Liver (tissue), 9 donors: ENCODE measurements around the gene JAZF1. TPM values are rescaled to one million over a fixed set of nuclear protein-coding genes. Genes with fewer than 3 reads are reported as not detected.

Experiments used
- DNase-seq: peaks from one replicate; pipeline ENCODE4 v3.0.0-alpha.2; 2017; ENCODE audit warnings: low spot score
- H3K27ac ChIP-seq, 2 donors: one replicate each; pipeline ENCODE4 v1.7.0; 2013; ENCODE audit warnings: inconsistent platforms in 2 of 2, low read length in 2 of 2, control low read depth in 1 of 2, low read depth in 1 of 2, mild to moderate bottlenecking in 1 of 2
- H3K27me3 ChIP-seq, 4 donors: one replicate each; pipeline versions ENCODE4 v1.6.1 to v1.7.0; 2013; ENCODE audit warnings: low read length in 3 of 4, inconsistent platforms in 1 of 4, mild to moderate bottlenecking in 1 of 4, moderate library complexity in 1 of 4; ENCODE audit not compliant: control insufficient read depth in 4 of 4, insufficient read depth in 4 of 4
- H3K36me3 ChIP-seq, 4 donors: one replicate each; pipeline versions ENCODE4 v1.6.1 to v1.7.0; 2013; ENCODE audit warnings: low read length in 3 of 4, mild to moderate bottlenecking in 3 of 4, low read depth in 1 of 4, moderate library complexity in 1 of 4; ENCODE audit not compliant: control insufficient read depth in 4 of 4, insufficient read depth in 3 of 4
- H3K4me1 ChIP-seq, 4 donors: one replicate each; pipeline versions ENCODE4 v1.6.1 to v1.7.0; 2013; ENCODE audit warnings: low read length in 3 of 4, mild to moderate bottlenecking in 3 of 4, moderate library complexity in 1 of 4; ENCODE audit not compliant: control insufficient read depth in 4 of 4, insufficient read depth in 4 of 4
- H3K4me3 ChIP-seq, 3 donors: one replicate each; pipeline versions ENCODE4 v1.6.1 to v1.7.0; 2013; ENCODE audit warnings: low read length in 3 of 3, control low read depth in 1 of 3, low read depth in 1 of 3, mild to moderate bottlenecking in 1 of 3
- H3K9ac ChIP-seq, 2 donors: one replicate each; pipeline ENCODE4 v1.7.0; 2013; ENCODE audit warnings: low read length in 2 of 2, mild to moderate bottlenecking in 2 of 2, moderate library complexity in 2 of 2, control low read depth in 1 of 2, low read depth in 1 of 2
- H3K9me3 ChIP-seq, 4 donors: one replicate each; pipeline versions ENCODE4 v1.6.1 to v1.7.0; 2013; ENCODE audit warnings: low read length in 3 of 4; ENCODE audit not compliant: control insufficient read depth in 4 of 4
- ATF3 ChIP-seq: IDR thresholded peaks from 2 replicates; pipeline ENCODE4 v1.6.1; 2016; ENCODE audit warnings: antibody characterized with exemption
- CTCF ChIP-seq: fragments of 150-350 bp; IDR thresholded peaks from 2 replicates; pipeline ENCODE4 v1.5.1; 2017; ENCODE audit warnings: improper control_type of control experiment, low read depth, low read length; ENCODE audit not compliant: missing input control
- EGR1 ChIP-seq, 2 donors: IDR thresholded peaks; 2 replicates each; pipeline ENCODE4 v1.6.1; 2016 to 2018; ENCODE audit warnings: antibody characterized with exemption in 2 of 2, low read depth in 2 of 2
- FOXA1 ChIP-seq: IDR thresholded peaks from 2 replicates; pipeline ENCODE4 v1.6.1; 2016; ENCODE audit warnings: antibody characterized with exemption
- FOXA2 ChIP-seq: IDR thresholded peaks from 2 replicates; pipeline ENCODE4 v1.6.1; 2016; ENCODE audit warnings: antibody characterized with exemption
- GABPA ChIP-seq, 2 donors: IDR thresholded peaks in 1 of 2; conservative IDR thresholded peaks in 1 of 2; 2 replicates each; pipeline ENCODE4 v1.6.1; 2016; ENCODE audit warnings: antibody characterized with exemption in 2 of 2, mild to moderate bottlenecking in 1 of 2, moderate library complexity in 1 of 2
- HNF4A ChIP-seq, 2 donors: conservative IDR thresholded peaks; 2 replicates each; pipeline ENCODE4 v1.6.1; 2016; ENCODE audit warnings: antibody characterized with exemption in 2 of 2, mild to moderate bottlenecking in 2 of 2
- HNF4G ChIP-seq: IDR thresholded peaks from 2 replicates; pipeline ENCODE4 v1.6.1; 2016; ENCODE audit warnings: antibody characterized with exemption
- JUND ChIP-seq, 2 donors: IDR thresholded peaks; 2 replicates each; pipeline ENCODE4 v1.6.1; 2016; ENCODE audit warnings: antibody characterized with exemption in 2 of 2
- MAX ChIP-seq: IDR thresholded peaks from 2 replicates; pipeline ENCODE4 v1.6.1; 2016; ENCODE audit warnings: antibody characterized with exemption
- NR2F2 ChIP-seq: IDR thresholded peaks from 2 replicates; pipeline ENCODE4 v1.6.1; 2016; ENCODE audit warnings: antibody characterized with exemption
- RAD21 ChIP-seq, 2 donors: IDR thresholded peaks; 2 replicates each; pipeline ENCODE4 v1.6.1; 2016; ENCODE audit warnings: antibody characterized with exemption in 2 of 2, mild to moderate bottlenecking in 2 of 2
- REST ChIP-seq: IDR thresholded peaks from 2 replicates; pipeline ENCODE4 v1.6.1; 2016; ENCODE audit warnings: antibody characterized with exemption, mild to moderate bottlenecking
- RXRA ChIP-seq, 2 donors: IDR thresholded peaks; 2 replicates each; pipeline ENCODE4 v1.6.1; 2017 to 2018; ENCODE audit warnings: antibody characterized with exemption in 2 of 2, mild to moderate bottlenecking in 1 of 2
- SP1 ChIP-seq: IDR thresholded peaks from 2 replicates; pipeline ENCODE4 v1.6.1; 2018; ENCODE audit warnings: antibody characterized with exemption, mild to moderate bottlenecking
- TAF1 ChIP-seq: conservative IDR thresholded peaks from 2 replicates; pipeline ENCODE4 v1.6.1; 2016; ENCODE audit warnings: antibody characterized with exemption, mild to moderate bottlenecking
- YY1 ChIP-seq: IDR thresholded peaks from 2 replicates; pipeline ENCODE4 v1.6.1; 2016; ENCODE audit warnings: antibody characterized with exemption, mild to moderate bottlenecking
- ZBTB33 ChIP-seq: IDR thresholded peaks from 2 replicates; pipeline ENCODE4 v1.6.1; 2016; ENCODE audit warnings: antibody characterized with exemption
- WGBS: extraction: QIAGEN DNeasy Blood & Tissue Kit; methylation state at CpG from one replicate; pipeline ENCODE4 v1.1.7; 2013; 5-methylcytosine and 5-hydroxymethylcytosine counted together
- polyA plus RNA-seq, 2 donors: library from polyadenylated mRNA; stranded (reverse) in 1 of 2; unstranded in 1 of 2; fragments of 200-250 nt in 1 of 2; fragments of >200 nt in 1 of 2; fragmentation: Nextera tagmentation in 1 of 2; extraction: Ambion mirVana in 1 of 2; gene quantifications; one replicate each; pipeline versions ENCODE4 v1.2.1 to v1.2.3, GENCODE V29; 2013 to 2015
- total RNA-seq, 2 donors: library from RNA; depleted of rRNA; stranded (reverse); fragments of >200 nt; gene quantifications; one replicate each; pipeline ENCODE4 v1.2.3, GENCODE V29; 2014
- donor health status: healthy.
- donor health status: healthy.
- donor health status: healthy.
- donor health status: healthy.
- donor health status: healthy.

JAZF1 gene
- total and polyA plus RNA-seq, 4 donors: 2.7 to 17.8 (median 4.0) TPM

- no peak overlapping the region for H3K4me3 ChIP-seq
- TF ChIP-seq JUND (IDR thresholded peaks at IDR 0.05): no peak
- no peak for TF ChIP-seq FOXA1
- TF ChIP-seq MAX: no peak
- no peak for TF ChIP-seq YY1
- no peak for TF ChIP-seq RXRA (IDR thresholded peaks at IDR 0.05)
- no peak for TF ChIP-seq NR2F2
- TF ChIP-seq REST: no peak
- TF ChIP-seq ATF3: no peak
- TF ChIP-seq FOXA2: no peak
- no peak for TF ChIP-seq TAF1
- no peak for TF ChIP-seq CTCF
- TF ChIP-seq HNF4G: no peak
- no peak for TF ChIP-seq ZBTB33
- no peak for TF ChIP-seq SP1
- TF ChIP-seq HNF4A (conservative IDR thresholded peaks at IDR 0.05): no peak
- TF ChIP-seq EGR1 (IDR thresholded peaks at IDR 0.05; ENCODE audit: low read depth in 2 of 2): no peak
- TF ChIP-seq GABPA (IDR thresholded peaks at IDR 0.05 in 1 of 2, conservative IDR thresholded peaks at IDR 0.05 in 1 of 2): no peak
- no peak for TF ChIP-seq RAD21 (IDR thresholded peaks at IDR 0.05)
- no peaks in the 10 kb centered on the region for H3K27me3 ChIP-seq
- no peak overlapping the region for H3K27ac ChIP-seq
- no peaks in the 10 kb centered on the region for H3K9me3 ChIP-seq
- peaks cover 0 to 21% (median 14%) of the 10 kb centered on the region in 4 donors for H3K4me1 ChIP-seq
- no peak for DNase-seq
- 82% methylated on average over 5 of the region's 5 CpGs for WGBS
- H3K9ac ChIP-seq: no peak overlapping the region
- no peaks in the 10 kb centered on the region for H3K36me3 ChIP-seq
Measured at GRCh38 chr7:28183627-28184026, 3.0 kb upstream of the JAZF1 start.
